Thyroid gland (tissue), 4 donors: ENCODE data around the gene AURKB. TPM values are rescaled to one million over a fixed set of nuclear protein-coding genes. Genes with fewer than 3 reads are reported as not detected.

ENCODE experiments used
- DNase-seq, 2 donors: peaks; one replicate each; pipeline ENCODE4 v3.0.0-alpha.2; 2019
- H3K27ac ChIP-seq, 3 donors: fragments of 200-600 bp; sonication (generic); 1 replicate in 2 of 3; 2 replicates in 1 of 3; pipeline ENCODE4 v1.5.1; 2016 to 2019; ENCODE audit warnings: mild to moderate bottlenecking in 1 of 3, moderate library complexity in 1 of 3
- H3K27me3 ChIP-seq: fragments of 200-600 bp; sonication (generic); one replicate; pipeline ENCODE4 v1.5.1; 2019
- H3K36me3 ChIP-seq, 2 donors: fragments of 200-600 bp; sonication (generic); one replicate each; pipeline ENCODE4 v1.5.1; 2016 to 2019
- H3K4me1 ChIP-seq, 2 donors: fragments of 200-600 bp; sonication (generic); one replicate each; pipeline ENCODE4 v1.5.1; 2017 to 2019
- H3K4me3 ChIP-seq, 3 donors: fragments of 200-600 bp; sonication (generic); replicated peaks in 1 of 3; 1 replicate in 2 of 3; 2 replicates in 1 of 3; pipeline ENCODE4 v1.5.1; 2016; ENCODE audit warnings: mild to moderate bottlenecking in 1 of 3
- H3K9me3 ChIP-seq: fragments of 200-600 bp; sonication (generic); one replicate; pipeline ENCODE4 v1.5.1; 2017
- POLR2A ChIP-seq, 2 donors: fragments of 450-650 bp; IDR thresholded peaks; one replicate each; pipeline ENCODE4 v1.6.1; 2017; ENCODE audit warnings: antibody characterized with exemption in 2 of 2, mild to moderate bottlenecking in 2 of 2, moderate library complexity in 1 of 2
- WGBS, 2 donors: methylation state at CpG; one replicate each; pipeline ENCODE4 v1.1.5; 2017; 5-methylcytosine and 5-hydroxymethylcytosine counted together
- intact Hi-C: fragments of 100-400 bp; cut with DNase I; formaldehyde crosslinking; loops from one replicate; pipeline ENCODE4 v1.15.1; 2023
- total RNA-seq, 4 donors: library from RNA; depleted of rRNA; stranded (reverse); fragments of >200 nt; gene quantifications; one replicate each; pipeline ENCODE4 v1.2.3, GENCODE V29; 2016
- TF ChIP-seq, protein P1 (sequence below), 6 experiments: fragments of 200-600 bp in 3 of 6; fragments of 450-650 bp in 3 of 6; sonication (generic) in 3 of 6; IDR thresholded peaks; one replicate each; pipeline ENCODE4 v1.5.1; 2016 to 2019; ENCODE audit warnings: antibody characterized with exemption in 6 of 6, mild to moderate bottlenecking in 2 of 6, inconsistent platforms in 1 of 6, moderate library complexity in 1 of 6

The AURKB gene
- total RNA-seq, 4 donors from 2014 or later = 6.0 TPM; not detected in 3

DNA sequence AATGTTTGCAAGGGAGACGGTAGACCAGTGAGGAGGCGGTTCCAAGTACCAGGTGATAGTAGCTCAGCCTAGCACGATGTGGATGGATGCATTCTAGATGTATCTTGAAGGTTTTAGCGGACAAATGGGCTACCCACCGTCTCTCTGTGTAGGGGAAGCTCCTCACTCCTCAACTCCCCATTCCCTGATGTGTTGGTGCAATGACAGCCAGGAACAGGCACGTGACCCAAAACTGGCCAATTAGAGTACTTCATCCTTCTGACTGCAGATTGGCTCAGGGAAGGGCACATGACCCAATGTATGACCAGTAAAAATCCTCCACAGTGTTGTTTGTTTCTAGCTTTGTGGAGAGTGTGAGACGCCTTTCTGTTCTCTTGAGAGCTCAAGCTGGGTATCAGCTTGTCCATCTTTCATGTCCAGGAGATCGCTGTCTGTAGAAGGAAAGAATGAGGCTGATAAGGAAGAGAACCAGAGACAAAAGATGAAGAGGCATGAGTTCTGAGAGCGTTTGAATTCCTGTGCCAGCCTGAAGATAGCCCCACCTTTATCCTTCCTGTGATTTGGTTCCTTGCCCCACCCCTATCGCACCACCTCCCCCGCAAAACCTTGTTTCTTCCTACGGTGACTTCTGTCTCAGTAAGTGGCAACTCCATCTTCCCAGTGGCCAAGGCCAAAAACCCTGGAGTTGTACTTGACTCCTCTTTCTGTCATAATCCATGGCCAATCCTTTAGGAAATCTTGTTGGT lies 18.1 kb downstream of the AURKB start:
- Histone ChIP-seq H3K27ac (peak overlapping the region; percentile 40 to 81 (median 70)), H3K4me3 (no peak overlapping the region), H3K4me1 (peaks cover 20 to 41% of the 10 kb centered on the region in 2 donors), H3K9me3 (no peaks in the 10 kb centered on the region), H3K36me3 (no peaks in the 10 kb centered on the region), H3K27me3 (no peaks in the 10 kb centered on the region)
- TF ChIP-seq POLR2A (IDR thresholded peaks at IDR 0.05) = peak in 1 of 2 donors; percentile 87
- TF ChIP-seq, protein P1, sequence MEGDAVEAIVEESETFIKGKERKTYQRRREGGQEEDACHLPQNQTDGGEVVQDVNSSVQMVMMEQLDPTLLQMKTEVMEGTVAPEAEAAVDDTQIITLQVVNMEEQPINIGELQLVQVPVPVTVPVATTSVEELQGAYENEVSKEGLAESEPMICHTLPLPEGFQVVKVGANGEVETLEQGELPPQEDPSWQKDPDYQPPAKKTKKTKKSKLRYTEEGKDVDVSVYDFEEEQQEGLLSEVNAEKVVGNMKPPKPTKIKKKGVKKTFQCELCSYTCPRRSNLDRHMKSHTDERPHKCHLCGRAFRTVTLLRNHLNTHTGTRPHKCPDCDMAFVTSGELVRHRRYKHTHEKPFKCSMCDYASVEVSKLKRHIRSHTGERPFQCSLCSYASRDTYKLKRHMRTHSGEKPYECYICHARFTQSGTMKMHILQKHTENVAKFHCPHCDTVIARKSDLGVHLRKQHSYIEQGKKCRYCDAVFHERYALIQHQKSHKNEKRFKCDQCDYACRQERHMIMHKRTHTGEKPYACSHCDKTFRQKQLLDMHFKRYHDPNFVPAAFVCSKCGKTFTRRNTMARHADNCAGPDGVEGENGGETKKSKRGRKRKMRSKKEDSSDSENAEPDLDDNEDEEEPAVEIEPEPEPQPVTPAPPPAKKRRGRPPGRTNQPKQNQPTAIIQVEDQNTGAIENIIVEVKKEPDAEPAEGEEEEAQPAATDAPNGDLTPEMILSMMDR (IDR thresholded peaks at IDR 0.05) = no peak
- DNase-seq = peak; percentile 80 to 84
- 14 to 18% methylated on average over 12 of the region's 12 CpGs for WGBS, 2 donors
- intact Hi-C loops = no loop called here

DNA sequence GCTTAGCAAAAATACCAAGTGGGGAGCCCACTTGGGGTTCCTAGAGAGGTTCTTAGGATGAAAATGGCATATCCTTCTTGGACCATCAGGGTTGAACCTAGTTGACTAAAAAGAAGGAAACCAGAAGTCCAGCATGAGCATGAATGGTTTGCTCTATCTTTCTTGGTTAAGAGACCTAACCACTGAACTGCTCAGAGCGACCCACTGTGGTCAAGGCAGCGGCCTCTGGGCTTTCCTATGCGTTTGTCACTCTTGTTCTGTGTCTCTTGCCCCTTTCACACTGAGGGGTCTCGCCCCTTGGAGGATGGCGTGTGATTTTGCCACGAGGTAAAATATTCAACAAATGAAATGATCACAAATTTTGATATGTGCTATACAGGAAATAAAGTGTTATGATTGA lies 19.9 kb downstream of the AURKB start:
- Histone ChIP-seq H3K27ac (peak overlapping the region; percentile 46 to 99 (median 68)), H3K9me3 (no peaks in the 10 kb centered on the region), H3K27me3 (no peaks in the 10 kb centered on the region), H3K4me1 (peaks cover 20 to 41% of the 10 kb centered on the region in 2 donors), H3K4me3 (peak overlapping the region in 1 of 3 donors; percentile 95), H3K36me3 (no peaks in the 10 kb centered on the region)
- intact Hi-C loops = no loop called here
- DNase-seq = no peak
- TF ChIP-seq, protein P1 (IDR thresholded peaks at IDR 0.05) = no peak
- no peak for TF ChIP-seq POLR2A (IDR thresholded peaks at IDR 0.05)
- 48 to 49% methylated on average over 6 of the region's 6 CpGs for WGBS, 2 donors

DNA sequence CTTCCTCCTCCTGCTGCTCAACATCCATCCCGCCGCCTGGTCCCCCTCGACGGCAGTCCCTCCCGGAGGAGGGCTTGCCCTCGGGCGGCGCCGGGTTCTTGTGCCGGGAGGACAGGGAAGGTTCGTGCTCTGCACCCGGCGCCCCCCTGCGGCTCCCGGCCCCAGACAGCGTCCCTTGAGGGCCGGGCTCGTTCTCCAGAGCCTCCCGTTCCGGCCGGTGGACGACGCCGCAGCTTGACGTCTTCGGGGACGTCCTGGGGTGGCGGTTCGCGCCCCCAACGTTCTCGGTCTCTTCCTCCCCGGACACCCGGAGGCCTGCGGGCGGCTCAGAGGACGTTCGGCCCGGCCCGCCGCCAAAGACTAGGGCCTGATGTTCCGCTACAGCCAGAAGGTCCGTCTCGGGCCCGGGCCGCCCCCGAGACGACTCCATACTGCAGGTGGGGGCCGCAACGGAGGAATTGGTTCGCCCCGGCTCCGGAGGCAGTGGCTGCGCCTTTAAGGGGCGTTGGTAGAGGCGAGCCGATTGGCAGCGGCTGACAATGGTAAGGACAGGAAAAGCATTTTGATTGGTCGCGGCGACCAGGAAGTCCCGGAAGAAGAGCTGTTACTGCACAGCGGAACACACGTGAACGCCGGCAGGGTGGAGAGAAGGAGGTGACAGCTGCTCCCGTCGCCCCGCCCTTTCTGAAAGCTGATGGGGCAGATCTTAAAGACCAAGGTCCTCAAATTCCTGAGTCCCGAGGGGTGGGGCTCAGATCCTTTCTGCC lies 20.5 kb downstream of the AURKB start, which contains the start of gene BORCS6:
BORCS6 (minus strand) TSS at position 470 of the 767 bp plus-strand sequence; CDS start at position 430, 40 bp downstream.
- DNase-seq = peak; percentile 98 to 99
- no peaks in the 10 kb centered on the region for H3K9me3 ChIP-seq
- peak within 1 kb of the TSS; percentile 42 to 95 (median 83) for H3K4me3 ChIP-seq
- H3K27me3 ChIP-seq = no peaks in the 10 kb centered on the region
- intact Hi-C loops = loop anchor here (10.0 kb wide), 2 partner anchors 65 to 105 kb away; partner anchors contain the start of genes HES7 and SLC25A35
- peak in 1 of 2 donors; percentile 88 for TF ChIP-seq POLR2A (IDR thresholded peaks at IDR 0.05)
- TF ChIP-seq, protein P1 (IDR thresholded peaks at IDR 0.05) = peak in 1 of 6 experiments; percentile 12
- WGBS, 2 donors = 0% methylated on average over 5 to 19 of the region's 70 CpGs
- no peaks in the 10 kb centered on the region for H3K36me3 ChIP-seq
- peak within 1 kb of the TSS; percentile 96 to 99 (median 96) for H3K27ac ChIP-seq
- peaks cover 20 to 41% of the 10 kb centered on the region in 2 donors for H3K4me1 ChIP-seq

DNA sequence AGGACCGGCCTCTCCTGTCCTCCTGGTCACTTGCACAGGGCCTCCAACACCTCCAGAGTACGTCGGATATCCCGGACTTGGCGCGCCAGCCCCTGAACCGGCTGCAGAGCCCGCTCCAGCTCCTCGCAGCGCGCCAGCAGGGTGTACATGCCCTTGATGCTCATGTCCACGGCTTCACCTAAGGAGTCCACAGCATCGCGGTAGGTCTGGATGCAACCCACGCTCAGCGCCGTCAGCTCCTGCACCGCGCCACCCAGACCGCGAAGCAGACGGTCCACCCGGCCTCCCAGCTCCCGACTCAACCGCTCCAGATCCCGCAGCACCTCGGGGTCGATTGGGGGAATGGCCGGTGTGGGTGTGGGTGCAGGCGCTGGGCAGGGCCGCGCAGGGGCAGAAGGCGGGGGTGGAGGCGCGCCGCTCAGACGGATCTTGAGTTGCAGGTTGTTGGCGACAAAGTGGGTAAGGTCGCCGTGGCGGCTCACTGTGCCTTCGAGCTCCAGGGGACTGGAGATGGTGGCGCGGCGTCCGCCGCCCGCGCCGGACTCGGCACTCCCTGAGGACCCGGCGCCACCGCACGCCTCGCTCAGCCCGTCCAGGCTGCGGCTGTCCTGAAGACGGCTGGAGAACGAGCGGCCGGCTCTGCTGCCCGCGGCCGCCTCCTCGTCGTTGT lies 21.2 kb downstream of the AURKB start:
- WGBS, 2 donors = 0 to 21% methylated on average over 4 to 7 of the region's 67 CpGs

More for the DNA sequence above, 21.2 kb downstream of the AURKB start:
- Histone ChIP-seq H3K27ac (peak overlapping the region; percentile 96 to 99 (median 96)), H3K4me3 (peak overlapping the region; percentile 42 to 95 (median 83)), H3K27me3 (no peaks in the 10 kb centered on the region), H3K36me3 (no peaks in the 10 kb centered on the region), H3K4me1 (peaks cover 20 to 41% of the 10 kb centered on the region in 2 donors), H3K9me3 (no peaks in the 10 kb centered on the region)
- intact Hi-C loops = loop anchor here (10.0 kb wide), 2 partner anchors 64 to 106 kb away; partner anchors contain the start of genes HES7 and SLC25A35
- peak; percentile 36 to 46 for DNase-seq
- TF ChIP-seq, protein P1 (IDR thresholded peaks at IDR 0.05) = no peak
- no peak for TF ChIP-seq POLR2A (IDR thresholded peaks at IDR 0.05)
